HG03064 (cell line): Measurements from ENCODE around the gene PCDH8.
"Not testable (repeated sequence)": the region's sequence is repeated elsewhere in the genome, so short reads cannot be mapped to it uniquely, and the experiment has no call there.

Experiments used
- ATAC-seq: cut with Tn5 transposase; IDR thresholded peaks from one replicate; pipeline ENCODE4 v1.9.1; 2021; ENCODE audit warnings: low read depth; ENCODE audit not compliant: unreplicated experiment

PCDH8 gene

DNA sequence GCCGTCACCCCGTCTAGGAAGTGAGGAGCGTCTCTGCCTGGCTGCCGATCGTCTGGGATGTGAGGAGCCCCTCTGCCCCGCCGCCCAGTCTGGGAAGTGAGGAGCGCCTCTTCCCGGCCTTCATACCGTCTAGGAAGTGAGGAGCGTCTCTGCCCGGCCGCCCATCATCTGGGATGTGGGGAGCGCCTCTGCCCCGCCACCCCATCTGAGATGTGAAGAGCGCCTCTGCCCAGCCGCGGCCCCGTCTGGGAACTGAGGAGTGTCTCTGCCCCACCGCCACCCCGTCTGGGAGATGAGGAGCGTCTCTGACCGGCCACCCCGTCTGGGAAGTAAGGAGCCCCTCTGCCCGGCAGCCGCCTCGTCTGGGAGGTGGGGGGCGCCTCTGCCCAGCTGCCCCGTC, 30.6 kb downstream of the PCDH8 start:
- not testable (repeated sequence) for ATAC-seq

DNA sequence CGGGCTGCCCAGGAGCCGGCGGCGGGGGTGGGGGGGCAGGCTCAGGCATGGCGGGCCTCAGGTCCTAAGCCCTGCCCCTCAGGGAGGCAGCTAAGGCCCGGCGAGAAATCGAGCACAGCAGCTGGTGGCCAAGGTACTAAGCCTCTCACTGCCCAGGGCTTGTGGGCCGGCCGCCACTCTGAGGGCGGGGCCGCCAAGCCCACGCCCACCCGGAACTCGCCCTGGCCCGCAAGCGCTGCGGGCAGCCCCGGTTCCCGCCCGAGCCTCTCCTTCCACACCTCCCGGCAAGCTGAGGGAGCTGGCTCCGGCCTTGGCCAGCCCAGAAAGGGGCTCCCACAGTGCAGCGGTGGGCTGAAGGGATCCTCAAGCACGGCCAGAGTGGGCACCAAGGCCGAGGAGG, 33.1 kb downstream of the PCDH8 start:
- ATAC-seq = no peak

DNA sequence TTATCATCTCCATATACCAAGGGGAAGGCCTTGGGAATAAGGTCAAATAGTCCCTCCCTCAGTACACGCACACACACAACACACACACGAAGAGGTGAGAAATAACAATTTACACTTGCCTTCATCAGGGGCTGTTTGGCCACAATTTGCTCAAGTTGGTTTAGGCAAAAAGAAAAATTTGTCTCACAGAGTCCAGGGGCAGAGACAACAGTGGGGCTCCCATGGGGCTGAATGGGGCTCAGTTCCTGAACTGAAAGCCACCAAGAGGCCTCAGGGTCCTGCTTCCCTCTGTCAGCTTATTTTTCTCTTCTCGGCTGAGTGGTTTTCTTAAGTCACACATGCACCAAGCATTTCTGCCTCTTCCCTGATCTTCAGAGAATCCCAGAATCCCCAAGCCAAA, 35.5 kb downstream of the PCDH8 start:
- ATAC-seq = no peak

DNA sequence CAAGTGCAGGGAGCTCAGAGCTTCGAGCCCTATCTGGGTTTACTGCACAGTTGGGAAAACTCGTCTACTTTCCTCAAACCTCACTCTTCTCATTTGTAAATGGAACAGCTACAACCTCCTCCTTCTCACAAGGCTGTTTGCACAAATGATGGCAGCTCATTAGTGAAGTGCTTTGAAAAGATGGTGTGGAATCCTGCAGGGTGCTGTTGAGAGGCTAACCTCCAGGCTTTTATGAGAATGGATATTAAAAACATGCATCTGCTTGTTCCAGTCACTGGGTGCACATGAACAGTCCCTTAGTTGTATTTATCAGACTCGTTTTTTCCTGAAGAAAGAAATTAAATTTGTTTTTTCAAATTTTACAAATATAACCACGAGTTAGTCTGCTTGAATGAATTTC, 36.6 kb downstream of the PCDH8 start:
- ATAC-seq = no peak

DNA sequence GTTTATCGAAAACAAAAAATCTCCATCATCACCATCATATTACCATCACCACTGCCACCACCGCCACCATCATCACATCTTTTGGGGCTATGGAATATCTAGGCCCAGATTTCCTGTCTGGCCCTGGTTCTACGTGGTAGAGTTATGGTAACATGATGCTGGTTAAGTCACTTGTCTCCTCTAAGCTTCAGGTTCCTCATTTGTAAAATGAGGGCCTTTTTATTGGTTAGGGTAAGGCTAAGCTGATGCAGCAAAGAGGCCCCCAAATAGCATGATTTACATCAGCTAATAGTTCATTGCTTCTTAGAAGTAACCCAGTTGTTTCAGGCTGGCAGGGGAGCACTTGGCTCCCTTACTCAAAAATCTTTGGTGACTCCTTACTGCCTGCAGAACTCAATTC, 37.9 kb downstream of the PCDH8 start:
- no peak for ATAC-seq

DNA sequence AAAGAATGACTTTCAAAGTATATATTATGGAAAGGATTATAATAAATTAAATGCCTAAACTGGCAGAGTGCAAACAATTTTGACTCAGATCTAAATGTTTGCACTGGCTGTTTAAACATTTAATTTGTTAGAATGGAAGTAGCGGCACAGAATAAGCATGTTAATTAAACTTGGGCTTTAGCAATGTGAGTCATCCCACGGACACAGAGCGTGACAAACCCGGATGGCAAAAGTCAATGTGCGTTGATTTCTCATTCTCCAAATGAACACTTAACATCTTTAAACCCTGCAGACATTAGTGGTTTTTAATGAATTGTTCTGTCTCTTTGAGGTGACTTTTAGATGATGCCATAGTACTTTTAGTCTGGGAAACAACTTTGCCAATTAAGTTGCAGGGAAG, 38.4 kb downstream of the PCDH8 start:
- ATAC-seq = no peak

DNA sequence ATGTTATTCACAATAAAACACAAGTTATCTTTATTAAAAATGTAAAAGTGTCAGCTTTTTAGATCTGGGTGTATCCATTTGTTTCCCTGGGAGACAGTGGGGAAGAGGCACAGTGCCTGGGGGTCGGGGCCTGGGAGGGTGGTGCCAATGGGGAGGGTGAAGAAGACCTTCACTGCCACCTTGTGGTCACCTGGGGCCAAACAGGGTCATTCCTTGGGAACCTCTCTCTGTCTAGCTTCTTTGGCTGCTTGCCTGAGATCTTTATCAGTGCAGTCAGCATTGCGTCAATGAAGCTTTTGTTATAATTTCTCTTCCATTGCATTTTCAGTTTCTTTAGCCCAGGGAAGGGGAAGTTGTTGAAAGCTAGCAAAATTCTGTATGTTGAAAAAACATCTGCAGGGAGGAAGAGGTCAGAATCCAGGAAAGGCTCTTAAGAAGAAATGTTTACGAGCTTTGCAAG, 39.1 kb downstream of the PCDH8 start:
- ATAC-seq = no peak

DNA sequence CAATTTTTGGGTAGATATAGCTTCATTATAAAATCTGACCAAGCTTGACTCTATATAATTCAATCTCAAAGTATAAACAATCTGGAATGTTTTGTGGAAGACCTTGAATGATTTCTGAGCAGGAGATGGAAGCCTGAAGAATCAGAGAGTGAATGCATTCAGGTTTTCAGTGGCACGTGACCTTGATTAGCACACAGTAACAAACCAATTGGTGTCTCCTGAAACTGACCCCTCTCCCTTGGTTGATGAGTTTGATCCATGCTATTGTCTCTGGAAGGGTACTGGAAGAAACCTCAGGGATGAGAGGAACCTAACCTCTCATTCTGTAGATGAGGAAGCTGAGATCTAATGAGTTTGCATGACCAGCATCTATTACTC, 39.6 kb downstream of the PCDH8 start:
- ATAC-seq = no peak

DNA sequence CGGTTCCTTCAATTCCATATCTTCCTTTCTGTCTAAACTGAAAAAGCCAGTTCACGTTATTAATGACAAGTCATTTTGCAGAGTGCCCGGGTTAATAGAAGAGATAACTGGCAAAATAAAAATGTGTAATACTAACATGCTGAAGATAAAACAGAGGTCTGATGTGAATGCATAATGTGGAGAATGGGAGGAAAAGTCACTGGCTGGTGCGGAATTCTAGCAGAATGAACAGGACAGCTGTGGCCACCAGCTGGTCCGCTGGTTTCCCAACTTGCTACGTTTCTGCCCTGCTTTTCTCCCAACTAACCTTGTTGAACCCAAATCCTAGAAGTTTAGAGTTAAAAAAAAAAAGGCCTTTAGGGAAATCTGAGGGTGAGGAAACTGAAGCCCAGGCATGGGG, 42.4 kb downstream of the PCDH8 start:
- ATAC-seq = no peak

DNA sequence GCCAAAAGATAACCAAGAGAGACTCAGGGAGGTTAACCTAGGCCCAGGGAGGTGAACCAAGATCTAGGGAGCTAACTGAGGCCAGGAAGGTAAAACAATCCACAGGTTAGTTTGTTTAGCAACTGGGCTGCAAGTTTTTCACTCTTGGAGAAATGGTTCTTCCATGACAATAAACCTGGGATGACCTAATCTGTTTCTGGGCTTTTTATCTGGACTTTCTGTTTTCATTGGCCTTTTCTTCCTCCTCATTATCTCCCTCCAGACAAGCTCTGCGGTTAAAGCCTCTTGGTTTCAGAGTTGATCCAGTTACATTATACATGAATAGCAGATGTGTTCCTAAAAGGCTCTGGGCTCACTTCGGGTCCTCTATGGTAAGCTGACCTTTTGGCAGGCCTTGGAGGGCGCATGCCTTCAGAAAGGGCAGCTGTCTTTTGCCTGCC, 44.2 kb downstream of the PCDH8 start:
- no peak for ATAC-seq

DNA sequence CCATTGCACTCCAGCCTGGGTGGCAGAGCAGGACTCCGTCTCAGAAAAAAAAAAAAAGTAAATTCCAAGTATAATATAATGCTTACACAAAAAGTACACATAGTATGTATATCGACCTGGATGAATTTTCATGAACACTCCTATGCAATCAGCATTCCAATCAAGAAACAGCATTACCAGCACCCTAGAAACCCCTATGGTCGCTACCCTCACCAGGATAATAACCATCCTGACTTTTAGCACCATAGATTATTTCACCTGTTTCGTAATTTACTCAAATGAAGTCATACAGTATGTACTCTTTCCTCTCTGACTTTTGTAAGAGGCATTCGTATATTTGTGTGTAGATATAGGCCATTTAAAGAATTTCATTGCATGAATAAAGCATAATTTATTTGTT, 47.6 kb downstream of the PCDH8 start:
- ATAC-seq = no peak

DNA sequence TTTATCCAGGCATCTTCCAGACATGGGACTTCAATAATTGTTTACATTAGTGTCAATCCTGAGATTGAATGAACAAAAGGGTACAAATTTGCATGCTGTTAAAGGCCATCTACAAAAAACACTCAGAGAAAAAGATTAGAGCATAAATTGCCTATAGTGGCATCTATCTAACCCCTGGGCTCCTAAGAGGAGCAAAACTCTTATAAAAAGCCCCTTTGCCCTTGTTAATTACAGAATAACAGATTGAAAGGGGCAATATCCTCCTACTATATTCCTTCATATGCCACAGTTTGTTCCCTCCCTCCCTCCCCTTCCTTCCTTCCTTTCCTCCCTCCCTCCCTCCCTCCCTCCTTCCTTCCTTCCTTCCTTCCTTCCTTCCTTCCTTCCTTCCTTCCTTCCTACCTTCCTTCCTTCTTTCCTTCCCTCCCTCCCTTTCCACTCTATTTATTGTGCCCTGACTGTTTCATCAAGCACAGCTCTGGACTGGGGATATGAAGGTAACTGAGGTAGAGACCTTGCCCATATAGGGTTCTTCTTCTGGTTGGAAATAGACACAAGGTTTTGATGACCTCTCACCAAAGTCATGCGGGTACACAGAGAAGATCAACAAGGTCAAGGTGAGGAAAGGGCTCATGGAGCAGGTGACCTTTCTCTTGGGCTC, 49.5 kb downstream of the PCDH8 start:
- no peak for ATAC-seq

DNA sequence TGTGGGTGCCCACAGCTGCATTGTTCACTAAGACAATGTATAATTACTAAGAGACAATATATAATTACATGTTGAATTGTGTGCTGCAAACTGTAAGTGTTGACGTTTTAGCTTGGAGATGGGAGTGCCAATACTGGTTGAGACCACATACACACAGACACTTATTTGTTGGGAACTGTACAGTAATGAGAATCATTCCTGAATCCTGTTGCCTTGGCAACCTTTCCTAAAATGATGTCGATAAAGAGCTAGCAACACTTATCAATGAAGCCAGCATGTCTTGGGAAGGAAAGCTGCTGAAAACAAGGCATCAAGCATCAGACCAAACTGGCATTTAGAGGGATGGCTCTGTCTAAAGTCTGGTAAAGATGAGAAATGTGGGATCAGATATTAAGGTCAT, 51.3 kb downstream of the PCDH8 start:
- ATAC-seq = no peak

DNA sequence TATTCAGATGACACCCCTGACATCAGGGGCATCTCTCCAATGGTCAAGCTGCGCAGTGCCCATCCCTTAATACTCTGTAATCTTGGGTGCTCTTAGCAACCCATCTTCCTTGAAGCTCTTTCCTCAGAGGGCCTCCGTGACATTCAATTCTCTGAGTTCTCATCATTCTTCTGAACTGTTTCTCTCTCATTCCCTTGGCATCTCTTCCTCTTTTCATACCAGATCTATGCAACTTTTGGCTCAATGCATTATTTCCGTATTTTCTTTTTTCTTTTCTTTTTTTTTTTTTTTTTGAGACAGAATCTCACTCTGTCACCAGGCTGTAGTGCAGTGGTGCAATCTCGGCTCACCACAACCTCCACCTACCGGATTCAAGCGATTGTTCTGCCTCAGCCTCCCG, 53.9 kb downstream of the PCDH8 start:
- no peak for ATAC-seq

DNA sequence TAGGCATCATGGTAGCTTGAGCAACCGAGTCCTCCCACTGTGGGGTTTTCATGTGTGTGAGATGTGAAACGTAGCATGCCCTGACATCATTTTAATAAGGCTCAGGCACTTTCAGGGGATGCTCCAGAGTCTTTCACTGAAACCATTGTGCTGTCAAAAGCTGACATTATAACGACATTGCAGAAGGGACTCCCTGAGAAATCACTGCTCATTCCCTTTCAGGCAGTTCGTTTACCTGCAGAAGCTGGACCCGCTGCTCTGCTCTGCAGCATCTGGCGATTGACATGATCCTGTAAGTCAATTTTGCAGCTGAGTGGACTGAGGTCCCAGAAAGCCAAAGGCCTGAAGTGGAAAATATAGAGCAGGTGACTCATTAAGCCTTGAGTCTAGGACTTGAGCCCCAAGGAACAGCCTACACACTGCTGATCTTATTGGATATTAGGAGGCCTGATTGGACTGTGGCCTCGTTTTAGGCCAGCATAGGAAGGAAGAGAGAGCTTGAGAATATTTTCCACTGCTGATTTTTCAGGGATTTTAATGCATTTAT, 54.9 kb downstream of the PCDH8 start:
- ATAC-seq = no peak
